Osteocyte (in vitro differentiated cells): ENCODE data around the gene FAM171A1. TPM values are rescaled to one million over a fixed set of nuclear protein-coding genes. Genes with fewer than 3 reads are reported as not detected.

Experiments used
- DNase-seq: peaks from one replicate; pipeline ENCODE4 v3.0.0; 2021; ENCODE audit warnings: mixed read lengths; ENCODE audit not compliant: unreplicated experiment; ENCODE audit errors: extremely low spot score
- H3K27ac Mint-ChIP-seq: one replicate; pipeline ENCODE4 v1.8.0; 2021; ENCODE audit warnings: mild to moderate bottlenecking, mixed read lengths; ENCODE audit not compliant: unreplicated experiment
- H3K27me3 Mint-ChIP-seq: one replicate; pipeline ENCODE4 v1.8.0; 2021; ENCODE audit warnings: mixed read lengths; ENCODE audit not compliant: unreplicated experiment
- H3K36me3 Mint-ChIP-seq: one replicate; pipeline ENCODE4 v1.8.0; 2021; ENCODE audit warnings: mixed read lengths; ENCODE audit not compliant: unreplicated experiment
- H3K4me1 Mint-ChIP-seq: one replicate; pipeline ENCODE4 v1.8.0; 2021; ENCODE audit warnings: mixed read lengths; ENCODE audit not compliant: unreplicated experiment
- H3K4me3 Mint-ChIP-seq: one replicate; pipeline ENCODE4 v1.8.0; 2021; ENCODE audit warnings: mild to moderate bottlenecking, moderate library complexity, mixed read lengths; ENCODE audit not compliant: unreplicated experiment
- H3K9me3 Mint-ChIP-seq: one replicate; pipeline ENCODE4 v1.8.0; 2021; ENCODE audit warnings: mixed read lengths; ENCODE audit not compliant: unreplicated experiment
- CTCF ChIP-seq: fragments of 200-600 bp; sonication (generic); IDR thresholded peaks from 2 replicates; pipeline ENCODE4 v1.5.0; 2021; ENCODE audit warnings: antibody characterized with exemption, mild to moderate bottlenecking, moderate library complexity
- total RNA-seq: library from RNA; stranded (reverse); gene quantifications from 2 replicates; pipeline ENCODE4 v1.2.1, GENCODE V29; 2021

The FAM171A1 gene
- total RNA-seq, 1 donor from 2014 or later, result 30.4 TPM

- DNase-seq, result no peak
- H3K9me3 Mint-ChIP-seq, result no peaks in the 10 kb centered on the region
- no peak overlapping the region for H3K4me3 Mint-ChIP-seq
These were observed 128.7 kb downstream of the FAM171A1 start for GRCh38 chr10:15242261-15242840.

GRCh38 chr10:15241306-15241705 is 129.8 kb downstream of the FAM171A1 start:
- Mint-ChIP-seq H3K9me3 (no peaks in the 10 kb centered on the region), H3K27ac (no peak overlapping the region), H3K4me1 (no peaks in the 10 kb centered on the region), H3K36me3 (peaks cover 2% of the 10 kb centered on the region), H3K27me3 (no peaks in the 10 kb centered on the region), H3K4me3 (no peak overlapping the region)
- DNase-seq, result no peak
- TF ChIP-seq CTCF, result no peak

More at GRCh38 chr10:15242261-15242840, 128.7 kb downstream of the FAM171A1 start:
- no peaks in the 10 kb centered on the region for H3K27me3 Mint-ChIP-seq
- no peaks in the 10 kb centered on the region for H3K4me1 Mint-ChIP-seq
- no peak overlapping the region for H3K27ac Mint-ChIP-seq
- peaks cover 2% of the 10 kb centered on the region for H3K36me3 Mint-ChIP-seq
- TF ChIP-seq CTCF, result no peak

GRCh38 chr10:15238555-15239335 is 132.3 kb downstream of the FAM171A1 start:
- no peak for DNase-seq
- TF ChIP-seq CTCF, result no peak
- Mint-ChIP-seq H3K4me3 (no peak overlapping the region), H3K27me3 (no peaks in the 10 kb centered on the region), H3K36me3 (peaks cover 2% of the 10 kb centered on the region), H3K4me1 (no peaks in the 10 kb centered on the region), H3K27ac (no peak overlapping the region), H3K9me3 (no peaks in the 10 kb centered on the region)

- H3K27ac Mint-ChIP-seq, result peak overlapping the region; percentile 53
- H3K27me3 Mint-ChIP-seq, result no peaks in the 10 kb centered on the region
- no peak overlapping the region for H3K4me3 Mint-ChIP-seq
- H3K4me1 Mint-ChIP-seq, result no peaks in the 10 kb centered on the region
- DNase-seq, result no peak
- H3K36me3 Mint-ChIP-seq, result no peaks in the 10 kb centered on the region
- no peaks in the 10 kb centered on the region for H3K9me3 Mint-ChIP-seq
- no peak for TF ChIP-seq CTCF
These were observed 133.7 kb downstream of the FAM171A1 start for GRCh38 chr10:15237351-15237750.

- H3K36me3 Mint-ChIP-seq, result no peaks in the 10 kb centered on the region
- no peaks in the 10 kb centered on the region for H3K27me3 Mint-ChIP-seq
- H3K27ac Mint-ChIP-seq, result no peak overlapping the region
- no peaks in the 10 kb centered on the region for H3K4me1 Mint-ChIP-seq
- no peak overlapping the region for H3K4me3 Mint-ChIP-seq
- no peaks in the 10 kb centered on the region for H3K9me3 Mint-ChIP-seq
- no peak for TF ChIP-seq CTCF
- DNase-seq, result no peak
These were observed 134.7 kb downstream of the FAM171A1 start for GRCh38 chr10:15236340-15236739.
